Stimulated activated CD4-positive, alpha-beta T cell treated with anti-CD3 and anti-CD28 coated beads, Interleukin-12 subunit alpha, Interleukin-12 subunit beta, amount 100 ng/mL, for 48 hours (primary cell): ENCODE measurements around the gene FBXO24.
"Not testable (repeated sequence)": the region's sequence is repeated elsewhere in the genome, so short reads cannot be mapped to it uniquely, and the experiment has no call there.

Experiments
- DNase-seq, 3 donors: peaks; one replicate each; pipeline ENCODE4 v3.0.0-alpha.2; 2020; ENCODE audit warnings: low read depth in 2 of 3, low spot score in 1 of 3

FBXO24 gene

GRCh38 chr7:100586266-100587025 is at the start of gene FBXO24:
Gene FBXO24, plus strand, starts transcription at chr7:100586328. Its CDS starts 298 bp downstream, at chr7:100586626.
- peak; percentile 99 to 100 (median 99) for DNase-seq

- not testable (repeated sequence) for DNase-seq
These were observed 49.4 kb upstream of the FBXO24 start for GRCh38 chr7:100536695-100537094.

- no peak for DNase-seq
These were observed 47.8 kb upstream of the FBXO24 start for GRCh38 chr7:100538348-100538653.

- DNase-seq: peak; percentile 100
These were observed 47.3 kb upstream of the FBXO24 start, which contains the start of gene AGFG2 for GRCh38 chr7:100538654-100539435. Gene AGFG2, plus strand, starts transcription at chr7:100539203. Its CDS starts 144 bp downstream, at chr7:100539347.

- no peak for DNase-seq
These were observed 46.6 kb upstream of the FBXO24 start for GRCh38 chr7:100539436-100540006.

- DNase-seq: no peak
These were observed 45.9 kb upstream of the FBXO24 start for GRCh38 chr7:100540073-100540723.

- not testable (repeated sequence) for DNase-seq
These were observed 44.8 kb upstream of the FBXO24 start for GRCh38 chr7:100541309-100541708.

- no peak for DNase-seq
These were observed 42.5 kb upstream of the FBXO24 start for GRCh38 chr7:100543586-100543985.

- no peak for DNase-seq
These were observed 41.7 kb upstream of the FBXO24 start for GRCh38 chr7:100544386-100544785.

- DNase-seq: no peak
These were observed 41.2 kb upstream of the FBXO24 start for GRCh38 chr7:100544967-100545359.

- peak; percentile 57 to 68 (median 64) for DNase-seq
These were observed 40.6 kb upstream of the FBXO24 start for GRCh38 chr7:100545360-100546128.

GRCh38 chr7:100546129-100546925 is 39.8 kb upstream of the FBXO24 start:
- no peak for DNase-seq

GRCh38 chr7:100546926-100547800 is 39.0 kb upstream of the FBXO24 start:
- DNase-seq: no peak

- DNase-seq: no peak
These were observed 38.3 kb upstream of the FBXO24 start for GRCh38 chr7:100547872-100548271.

- not testable (repeated sequence) for DNase-seq
These were observed 37.7 kb upstream of the FBXO24 start for GRCh38 chr7:100548446-100548845.

- DNase-seq: no peak
These were observed 33.6 kb upstream of the FBXO24 start for GRCh38 chr7:100552532-100552931.

- no peak for DNase-seq
These were observed 33.1 kb upstream of the FBXO24 start for GRCh38 chr7:100553032-100553431.

- no peak for DNase-seq
These were observed 30.4 kb upstream of the FBXO24 start for GRCh38 chr7:100555701-100556100.

GRCh38 chr7:100556541-100556940 is 29.6 kb upstream of the FBXO24 start:
- DNase-seq: no peak
